Suprapubic skin (tissue), 3 donors: ENCODE data around the gene FRAS1.

Experiments
- EP300 ChIP-seq: sonication (generic); formaldehyde crosslinking; IDR thresholded peaks from one replicate; pipeline ENCODE4 v1.6.1; 2017; ENCODE audit warnings: antibody characterized with exemption
- POLR2A ChIP-seq, 2 donors: fragments of 450-650 bp; IDR thresholded peaks; one replicate each; pipeline ENCODE4 v1.6.1; 2017; ENCODE audit warnings: antibody characterized with exemption in 2 of 2, mild to moderate bottlenecking in 2 of 2, moderate library complexity in 2 of 2
- TF ChIP-seq, protein P1 (sequence below), 2 donors: fragments of 200-600 bp in 1 of 2; fragments of 450-650 bp in 1 of 2; sonication (generic) in 1 of 2; IDR thresholded peaks; one replicate each; pipeline ENCODE4 v1.5.1; 2016 to 2019; ENCODE audit warnings: antibody characterized with exemption in 2 of 2, mild to moderate bottlenecking in 1 of 2, moderate library complexity in 1 of 2

DNA sequence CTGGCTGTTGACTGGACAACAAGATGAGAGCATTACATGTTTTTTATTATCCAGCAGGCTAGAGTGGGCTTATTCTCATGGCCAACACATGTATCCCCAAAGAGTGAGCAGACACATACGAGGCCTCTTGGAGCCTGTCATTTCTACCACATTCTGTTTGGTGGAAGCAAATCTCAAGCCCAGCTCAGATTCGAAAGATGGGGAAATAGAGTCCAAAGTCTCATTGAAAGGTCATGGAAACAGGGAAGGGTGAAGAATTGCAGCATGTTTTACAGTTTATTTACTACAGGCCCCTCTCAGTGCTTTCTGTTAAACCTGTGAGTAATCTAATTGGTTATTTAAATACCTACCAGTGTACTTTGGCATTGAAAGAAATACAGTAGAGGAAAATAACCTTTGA is 108.6 kb downstream of the FRAS1 start:
- TF ChIP-seq, protein P1, sequence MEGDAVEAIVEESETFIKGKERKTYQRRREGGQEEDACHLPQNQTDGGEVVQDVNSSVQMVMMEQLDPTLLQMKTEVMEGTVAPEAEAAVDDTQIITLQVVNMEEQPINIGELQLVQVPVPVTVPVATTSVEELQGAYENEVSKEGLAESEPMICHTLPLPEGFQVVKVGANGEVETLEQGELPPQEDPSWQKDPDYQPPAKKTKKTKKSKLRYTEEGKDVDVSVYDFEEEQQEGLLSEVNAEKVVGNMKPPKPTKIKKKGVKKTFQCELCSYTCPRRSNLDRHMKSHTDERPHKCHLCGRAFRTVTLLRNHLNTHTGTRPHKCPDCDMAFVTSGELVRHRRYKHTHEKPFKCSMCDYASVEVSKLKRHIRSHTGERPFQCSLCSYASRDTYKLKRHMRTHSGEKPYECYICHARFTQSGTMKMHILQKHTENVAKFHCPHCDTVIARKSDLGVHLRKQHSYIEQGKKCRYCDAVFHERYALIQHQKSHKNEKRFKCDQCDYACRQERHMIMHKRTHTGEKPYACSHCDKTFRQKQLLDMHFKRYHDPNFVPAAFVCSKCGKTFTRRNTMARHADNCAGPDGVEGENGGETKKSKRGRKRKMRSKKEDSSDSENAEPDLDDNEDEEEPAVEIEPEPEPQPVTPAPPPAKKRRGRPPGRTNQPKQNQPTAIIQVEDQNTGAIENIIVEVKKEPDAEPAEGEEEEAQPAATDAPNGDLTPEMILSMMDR (IDR thresholded peaks at IDR 0.05), result no peak
- TF ChIP-seq POLR2A (IDR thresholded peaks at IDR 0.05) (no peak), EP300 (no peak)
